MM.1S (cell line): ENCODE results near the gene STX8.

Experiments
- EZH2 ChIP-seq: fragments of 300-600 bp; sonication (generic); optimal IDR thresholded peaks from 2 replicates; pipeline ENCODE3; 2017; ENCODE audit warnings: low read depth, mild to moderate bottlenecking, antibody characterized with exemption, low read length, mixed read lengths
- EZH2phosphoT487 ChIP-seq: fragments of 300-600 bp; sonication (generic); IDR thresholded peaks from 2 replicates; pipeline ENCODE4 v1.6.1; 2018; ENCODE audit warnings: antibody characterized with exemption, low read length
- TF ChIP-seq, protein P1 (sequence below): fragments of 300-600 bp; sonication (generic); IDR thresholded peaks from 2 replicates; pipeline ENCODE4 v1.5.1; 2016; ENCODE audit warnings: antibody characterized with exemption, low read length, mixed read lengths

DNA sequence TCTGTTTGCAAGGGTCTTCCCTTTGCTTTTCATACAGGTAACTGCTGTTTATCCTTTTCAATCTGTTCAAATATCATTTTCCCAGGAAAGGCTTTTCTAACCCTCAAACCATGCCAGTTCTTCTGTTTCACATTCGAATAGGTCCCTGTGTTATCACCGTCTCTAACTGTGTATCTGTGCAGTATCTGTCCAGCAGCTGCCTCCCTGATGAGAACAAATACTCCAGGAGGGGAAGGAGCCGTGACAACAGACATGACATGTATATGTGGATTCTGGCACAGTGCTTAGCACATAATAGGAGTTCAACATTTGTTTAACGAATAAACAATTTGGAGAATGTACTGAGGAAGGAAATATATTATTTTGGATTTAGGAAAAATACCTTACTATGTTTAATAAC, 95.7 kb downstream of the STX8 start:
- TF ChIP-seq, protein P1, sequence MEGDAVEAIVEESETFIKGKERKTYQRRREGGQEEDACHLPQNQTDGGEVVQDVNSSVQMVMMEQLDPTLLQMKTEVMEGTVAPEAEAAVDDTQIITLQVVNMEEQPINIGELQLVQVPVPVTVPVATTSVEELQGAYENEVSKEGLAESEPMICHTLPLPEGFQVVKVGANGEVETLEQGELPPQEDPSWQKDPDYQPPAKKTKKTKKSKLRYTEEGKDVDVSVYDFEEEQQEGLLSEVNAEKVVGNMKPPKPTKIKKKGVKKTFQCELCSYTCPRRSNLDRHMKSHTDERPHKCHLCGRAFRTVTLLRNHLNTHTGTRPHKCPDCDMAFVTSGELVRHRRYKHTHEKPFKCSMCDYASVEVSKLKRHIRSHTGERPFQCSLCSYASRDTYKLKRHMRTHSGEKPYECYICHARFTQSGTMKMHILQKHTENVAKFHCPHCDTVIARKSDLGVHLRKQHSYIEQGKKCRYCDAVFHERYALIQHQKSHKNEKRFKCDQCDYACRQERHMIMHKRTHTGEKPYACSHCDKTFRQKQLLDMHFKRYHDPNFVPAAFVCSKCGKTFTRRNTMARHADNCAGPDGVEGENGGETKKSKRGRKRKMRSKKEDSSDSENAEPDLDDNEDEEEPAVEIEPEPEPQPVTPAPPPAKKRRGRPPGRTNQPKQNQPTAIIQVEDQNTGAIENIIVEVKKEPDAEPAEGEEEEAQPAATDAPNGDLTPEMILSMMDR: no peak
- TF ChIP-seq EZH2phosphoT487 (no peak), EZH2 (no peak)
